Measurements from ENCODE around the gene SYF2. TPM values are rescaled to one million over a fixed set of nuclear protein-coding genes. Genes with fewer than 3 reads are reported as not detected.
A peak's percentile ranks its signal among the peaks of the same experiment; 100 is the strongest.

Gene SYF2
- total RNA-seq, 1 donor from 2014 or later: 23.2 TPM

- Mint-ChIP-seq H3K4me3 (ENCODE audit: unreplicated experiment) (no peak overlapping the region), H3K9me3 (ENCODE audit: low read depth) (no peaks in the 10 kb centered on the region), H3K27me3 (ENCODE audit: low read depth) (no peaks in the 10 kb centered on the region), H3K27ac (ENCODE audit: unreplicated experiment) (no peak overlapping the region), H3K4me1 (ENCODE audit: low read depth) (peaks cover 8% of the 10 kb centered on the region), H3K36me3 (ENCODE audit: low read depth) (no peaks in the 10 kb centered on the region)
- TF ChIP-seq CTCF (IDR thresholded peaks at IDR 0.05): no peak
- DNase-seq (ENCODE audit: low spot score): no peak
Observed at GRCh38 chr1:25183126-25183980, 48.9 kb downstream of the SYF2 start.

GRCh38 chr1:25182629-25183028, 49.7 kb downstream of the SYF2 start:
- peaks cover 8% of the 10 kb centered on the region for H3K4me1 Mint-ChIP-seq (ENCODE audit: low read depth)
- no peak for TF ChIP-seq CTCF (IDR thresholded peaks at IDR 0.05)
- DNase-seq (ENCODE audit: low spot score): no peak
- no peaks in the 10 kb centered on the region for H3K27me3 Mint-ChIP-seq (ENCODE audit: low read depth)
- H3K27ac Mint-ChIP-seq (ENCODE audit: unreplicated experiment): peak overlapping the region; percentile 65
- no peak overlapping the region for H3K4me3 Mint-ChIP-seq (ENCODE audit: unreplicated experiment)
- no peaks in the 10 kb centered on the region for H3K36me3 Mint-ChIP-seq (ENCODE audit: low read depth)
- H3K9me3 Mint-ChIP-seq (ENCODE audit: low read depth): no peaks in the 10 kb centered on the region

- Mint-ChIP-seq H3K27me3 (ENCODE audit: low read depth) (no peaks in the 10 kb centered on the region), H3K4me1 (ENCODE audit: low read depth) (peaks cover 8% of the 10 kb centered on the region), H3K9me3 (ENCODE audit: low read depth) (peaks cover 7% of the 10 kb centered on the region), H3K36me3 (ENCODE audit: low read depth) (no peaks in the 10 kb centered on the region), H3K27ac (ENCODE audit: unreplicated experiment) (no peak overlapping the region), H3K4me3 (ENCODE audit: unreplicated experiment) (no peak overlapping the region)
- no peak for DNase-seq (ENCODE audit: low spot score)
- TF ChIP-seq CTCF (IDR thresholded peaks at IDR 0.05): no peak
Observed at GRCh38 chr1:25180996-25181395, 51.3 kb downstream of the SYF2 start.

GRCh38 chr1:25178917-25179561, 53.3 kb downstream of the SYF2 start:
- H3K27me3 Mint-ChIP-seq (ENCODE audit: low read depth): no peaks in the 10 kb centered on the region
- H3K4me3 Mint-ChIP-seq (ENCODE audit: unreplicated experiment): no peak overlapping the region
- H3K27ac Mint-ChIP-seq (ENCODE audit: unreplicated experiment): no peak overlapping the region
- H3K9me3 Mint-ChIP-seq (ENCODE audit: low read depth): peaks cover 8% of the 10 kb centered on the region
- TF ChIP-seq CTCF (IDR thresholded peaks at IDR 0.05): no peak
- no peak for DNase-seq (ENCODE audit: low spot score)
- peaks cover 8% of the 10 kb centered on the region for H3K4me1 Mint-ChIP-seq (ENCODE audit: low read depth)
- H3K36me3 Mint-ChIP-seq (ENCODE audit: low read depth): no peaks in the 10 kb centered on the region

- TF ChIP-seq CTCF (IDR thresholded peaks at IDR 0.05): no peak
- Mint-ChIP-seq H3K4me1 (ENCODE audit: low read depth) (no peaks in the 10 kb centered on the region), H3K9me3 (ENCODE audit: low read depth) (peaks cover 8% of the 10 kb centered on the region), H3K36me3 (ENCODE audit: low read depth) (no peaks in the 10 kb centered on the region), H3K27ac (ENCODE audit: unreplicated experiment) (no peak overlapping the region), H3K4me3 (ENCODE audit: unreplicated experiment) (no peak overlapping the region), H3K27me3 (ENCODE audit: low read depth) (no peaks in the 10 kb centered on the region)
- DNase-seq (ENCODE audit: low spot score): no peak
Observed at GRCh38 chr1:25174730-25175612, 57.3 kb downstream of the SYF2 start.

All from chondrocyte (in vitro differentiated cells).